ENCODE results near the gene TEX19.
A peak's percentile ranks its signal among the peaks of the same experiment; 100 is the strongest.

Gene TEX19

DNA sequence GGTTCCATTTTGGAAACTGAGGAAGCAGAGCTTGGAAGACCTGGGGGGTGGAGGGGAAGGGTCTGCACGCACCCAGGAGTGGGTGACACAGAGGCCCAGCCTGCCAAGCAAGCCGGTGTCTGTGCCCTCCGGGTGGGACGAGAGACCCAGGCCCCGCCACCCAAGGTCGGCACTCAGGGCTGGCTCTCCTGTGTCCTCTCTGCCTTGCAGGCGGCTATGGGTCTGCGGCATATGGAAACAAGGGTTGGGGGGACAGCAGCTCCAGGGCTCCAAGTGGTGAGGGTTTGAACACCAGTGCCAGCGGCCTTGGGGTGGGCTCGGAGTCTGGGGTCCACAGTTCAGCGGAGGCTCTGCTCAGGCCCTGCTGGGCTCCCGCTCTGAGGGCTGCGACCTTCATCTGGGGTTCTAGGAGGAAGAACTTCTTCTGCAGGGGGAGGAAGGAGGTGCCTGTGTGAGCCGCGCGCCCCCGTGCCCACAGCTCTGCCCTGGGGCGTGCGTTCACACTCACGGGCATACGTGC is 37.0 kb upstream of the TEX19 start:
- no peak for DNase-seq (ENCODE audit: low spot score)

DNA sequence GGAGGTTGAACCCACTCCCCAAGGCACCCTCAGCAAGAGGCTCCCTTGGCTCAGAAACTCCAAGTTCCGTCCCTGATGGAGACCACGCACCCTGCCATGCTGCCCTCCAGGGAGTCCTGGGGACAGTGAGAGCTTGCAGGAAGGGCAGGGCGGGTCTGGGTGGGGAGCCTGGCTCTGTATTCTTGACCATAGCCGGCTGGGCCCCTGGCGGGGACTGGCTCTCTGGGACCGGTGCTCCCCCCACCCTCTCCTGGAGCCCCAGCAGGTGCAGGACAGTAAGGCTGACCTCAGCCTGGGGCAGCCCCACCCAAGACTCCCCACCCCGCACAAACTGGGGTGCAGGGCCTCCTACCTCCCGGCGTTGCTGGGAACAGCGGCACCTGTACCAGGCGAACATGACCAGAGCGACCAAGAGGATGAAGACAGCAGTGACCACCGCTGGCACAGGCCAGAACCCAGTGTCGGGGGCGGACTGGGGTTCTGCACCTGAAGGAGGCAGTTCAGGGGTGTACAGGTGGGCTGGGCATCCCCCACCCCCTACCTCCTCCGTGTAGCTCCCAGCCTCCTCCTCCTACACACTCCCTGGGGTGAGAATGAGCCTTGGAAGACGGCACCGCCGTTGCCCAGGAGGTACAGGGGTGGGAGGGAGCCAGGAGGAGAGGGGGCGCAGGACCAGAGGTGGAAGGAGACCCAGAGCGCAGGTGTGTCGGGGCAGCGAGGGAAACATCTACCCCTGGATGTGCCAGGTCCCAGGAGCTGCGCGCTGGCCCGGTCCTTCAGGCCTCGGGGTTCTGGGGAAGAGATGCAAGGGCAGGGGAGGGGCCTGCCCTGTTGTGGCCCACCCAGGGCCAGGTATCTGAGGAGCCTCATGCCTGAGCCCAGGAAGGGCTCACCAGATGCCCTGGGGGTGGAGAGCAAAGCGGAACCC is 36.3 kb upstream of the TEX19 start:
- no peak for DNase-seq (ENCODE audit: low spot score)

DNA sequence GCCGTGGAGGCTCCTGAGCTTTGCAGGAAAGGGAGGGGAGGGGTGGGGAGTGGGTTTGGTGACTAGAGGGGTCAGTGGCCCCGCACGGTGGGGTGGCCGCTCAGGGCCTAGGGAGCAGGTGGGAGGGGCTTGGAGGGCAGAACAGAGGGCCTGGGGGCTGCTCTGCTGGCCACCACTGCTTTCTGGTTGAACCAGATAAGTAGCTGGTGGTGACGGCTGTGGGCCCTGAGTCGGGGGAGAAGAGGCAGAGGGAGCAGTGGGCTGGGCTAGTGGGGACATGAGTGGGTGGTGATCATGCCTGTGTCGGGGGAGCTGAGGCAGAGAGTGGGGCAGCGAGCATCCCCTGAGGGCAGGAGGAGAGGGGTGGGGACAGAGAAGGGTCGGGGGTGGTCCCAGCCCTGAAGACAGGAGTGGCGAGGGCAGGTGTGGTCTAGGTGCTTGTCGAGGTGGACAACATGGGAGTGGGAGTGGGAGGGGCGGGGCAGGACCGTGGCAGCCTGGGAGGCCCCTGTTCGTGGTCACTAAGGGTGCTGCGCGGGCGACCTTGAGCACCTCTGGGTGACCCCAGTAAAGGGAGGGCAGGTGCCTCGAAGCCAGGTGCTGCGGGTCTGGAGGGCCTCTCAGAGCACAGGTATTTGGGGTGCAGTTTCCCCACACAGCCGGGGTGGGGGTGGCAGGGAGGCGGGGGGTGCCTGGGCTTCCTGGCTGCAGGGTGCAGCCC is 35.4 kb upstream of the TEX19 start:
- no peak for DNase-seq (ENCODE audit: low spot score)

DNA sequence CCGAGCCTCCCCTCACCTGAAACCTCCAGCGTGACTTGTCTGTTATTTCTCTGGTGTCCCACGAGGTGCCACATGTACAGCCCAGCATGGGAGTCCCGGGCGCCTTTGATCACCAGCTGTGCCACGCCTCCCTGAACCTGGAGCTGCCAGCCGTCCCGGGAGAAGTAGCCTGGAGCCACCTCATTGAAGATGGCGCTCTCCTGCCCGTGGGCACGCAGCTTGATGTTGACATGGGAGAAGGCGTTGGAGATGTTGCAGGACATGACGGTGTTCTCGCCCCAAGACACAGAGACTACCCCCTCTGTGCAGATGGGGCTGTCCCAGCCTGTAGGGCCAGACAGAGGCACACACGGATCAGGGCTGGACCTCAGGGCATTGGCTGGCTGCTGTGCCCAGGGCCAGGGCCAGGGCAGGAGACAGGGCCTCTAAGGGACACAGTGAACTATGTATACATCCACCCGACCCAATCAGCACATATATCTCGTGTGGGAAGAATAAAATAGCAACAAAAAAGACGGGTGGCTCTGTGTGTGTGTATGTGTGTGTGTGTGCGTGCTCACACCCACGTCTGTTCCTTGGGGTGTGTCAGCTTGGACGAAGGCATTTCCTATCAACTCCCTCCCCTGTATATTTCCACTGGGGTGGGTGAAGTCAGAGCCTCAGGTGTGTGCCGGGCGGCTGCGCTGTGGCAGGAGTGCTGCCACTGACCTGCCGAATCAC is 34.3 kb upstream of the TEX19 start:
- DNase-seq (ENCODE audit: low spot score) = no peak

DNA sequence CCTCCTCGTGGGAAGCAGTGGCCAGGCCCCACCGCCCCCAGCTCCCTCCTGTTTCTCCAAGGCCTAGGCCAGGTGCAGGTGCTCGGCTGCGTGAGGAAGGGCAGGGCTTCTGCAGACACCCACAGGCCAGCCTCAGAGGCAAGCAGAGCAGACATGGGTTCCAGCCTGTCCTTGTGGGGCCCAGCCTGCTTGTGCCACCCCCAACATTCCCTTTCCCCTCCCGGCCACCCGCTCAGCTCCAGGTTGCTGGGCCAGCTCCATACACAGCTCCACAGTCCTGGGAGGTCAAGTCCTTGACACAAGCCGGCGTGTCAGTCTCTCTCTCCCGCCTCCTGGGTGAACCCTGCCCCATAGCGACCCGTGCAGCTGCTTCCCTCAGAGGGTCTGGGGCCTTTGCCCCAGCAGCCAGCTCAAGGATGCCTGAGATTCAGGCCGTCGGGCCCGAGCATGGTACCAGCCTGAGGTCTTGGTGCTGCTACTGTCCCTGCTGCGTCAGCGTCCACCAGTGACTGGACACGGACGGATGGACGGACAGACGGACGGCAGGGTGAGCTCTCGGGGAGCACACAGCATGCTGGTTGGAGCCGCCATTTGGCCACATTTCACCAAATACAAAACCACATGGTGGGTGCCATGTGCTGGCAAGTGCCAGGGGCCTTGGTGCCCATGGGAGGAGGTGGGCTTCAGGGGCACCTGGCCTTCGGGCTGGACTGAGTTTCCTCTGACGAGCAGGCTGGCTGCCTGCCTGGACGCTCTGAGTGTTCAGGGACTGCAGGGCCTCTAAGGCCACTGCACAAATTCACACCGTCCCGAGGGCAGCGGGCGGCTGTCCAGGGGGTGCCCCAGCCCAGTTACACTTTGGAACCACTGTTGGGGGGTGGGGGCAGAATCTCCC is 33.5 kb upstream of the TEX19 start:
- no peak for DNase-seq (ENCODE audit: low spot score)

GRCh38 chr17:82327289-82327688 is 31.8 kb upstream of the TEX19 start:
- DNase-seq (ENCODE audit: low spot score) = no peak

DNA sequence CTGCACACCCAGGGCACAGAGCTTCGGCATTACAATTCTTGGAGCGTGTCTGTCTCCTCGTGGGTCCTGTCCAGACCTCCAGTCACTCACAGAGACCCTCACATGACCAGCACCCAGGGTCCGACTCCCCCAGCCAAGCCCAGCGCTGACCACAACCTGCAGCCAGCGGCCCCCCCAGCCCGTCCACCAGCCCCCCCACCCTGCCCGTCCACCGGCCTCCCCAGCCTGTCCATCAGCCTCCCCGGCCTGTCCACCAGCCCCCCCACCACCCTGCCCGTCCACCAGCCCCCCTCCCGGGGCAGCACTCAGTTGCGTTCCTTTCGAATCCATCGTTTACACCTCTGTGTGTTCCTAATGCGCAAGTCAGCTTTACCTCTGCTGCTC is 31.3 kb upstream of the TEX19 start:
- DNase-seq (ENCODE audit: low spot score) = no peak

DNA sequence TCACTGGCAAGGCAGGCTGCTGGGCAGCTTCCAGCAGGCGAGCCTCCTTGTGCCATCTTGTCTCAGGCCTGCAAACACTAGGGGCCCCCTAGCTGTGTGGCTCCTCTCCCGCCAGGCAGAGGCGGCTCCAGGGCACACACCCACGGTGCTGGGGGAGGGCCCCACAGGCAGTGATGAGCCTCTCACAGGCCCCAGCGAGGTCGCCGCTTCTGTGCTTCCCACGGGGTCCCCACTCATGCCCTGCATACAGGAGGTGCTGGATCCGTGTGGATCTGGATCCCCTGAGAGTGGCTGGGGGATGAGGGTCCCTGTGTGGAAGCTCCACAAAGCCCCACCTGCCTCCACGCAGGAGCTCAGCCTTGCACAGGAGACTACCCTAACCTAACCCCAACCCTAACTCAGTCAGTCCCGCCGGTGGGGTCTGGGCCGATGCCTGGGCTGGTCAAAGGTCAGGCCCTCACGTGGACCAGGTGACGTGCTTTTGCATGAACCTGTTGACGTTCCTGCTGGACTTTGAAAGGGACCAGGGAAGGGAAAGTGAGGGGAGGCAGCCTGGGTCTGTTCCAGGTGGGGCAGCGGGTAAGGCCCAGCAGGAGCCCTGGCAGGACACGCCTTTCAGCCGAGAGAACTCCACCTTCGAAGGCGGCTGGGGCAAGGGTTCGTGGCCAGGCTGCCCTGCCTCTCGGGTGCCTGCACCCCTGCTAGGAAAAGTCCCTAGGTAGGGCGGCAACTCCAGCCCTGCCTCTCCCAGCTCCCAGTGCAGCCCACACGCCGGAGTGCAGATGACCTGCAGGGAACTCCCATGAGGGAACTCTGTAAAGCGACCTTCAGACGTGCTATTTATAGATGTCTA is 30.7 kb upstream of the TEX19 start:
- DNase-seq (ENCODE audit: low spot score) = no peak

DNA sequence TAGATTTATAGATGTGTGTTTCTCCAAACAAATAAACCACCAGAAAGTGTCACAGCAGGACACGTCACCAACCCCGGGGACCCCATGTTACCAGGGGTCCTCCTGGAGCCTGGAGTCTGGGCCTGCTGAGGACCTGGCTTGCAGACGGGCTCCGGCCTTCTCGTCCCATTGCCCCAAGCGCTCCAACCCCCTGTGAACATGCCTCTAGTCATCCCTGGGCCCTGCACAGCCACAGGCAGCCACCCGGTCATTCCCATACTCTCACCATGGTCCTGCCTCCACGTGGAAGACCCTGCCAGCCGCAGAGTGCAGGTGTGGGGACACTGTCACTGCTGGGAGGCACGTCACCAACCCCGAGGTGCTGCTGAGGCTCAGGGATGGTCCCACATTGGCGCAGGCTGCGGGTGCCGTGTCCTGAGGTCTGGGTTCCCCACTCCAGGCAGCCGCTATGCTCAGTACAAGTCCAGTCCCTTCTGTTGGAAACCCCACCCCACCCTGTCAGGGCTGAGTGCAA is 30.0 kb upstream of the TEX19 start:
- DNase-seq (ENCODE audit: low spot score) = no peak

- no peak for DNase-seq (ENCODE audit: low spot score)
These were observed 29.2 kb upstream of the TEX19 start for GRCh38 chr17:82329683-82330321.

DNA sequence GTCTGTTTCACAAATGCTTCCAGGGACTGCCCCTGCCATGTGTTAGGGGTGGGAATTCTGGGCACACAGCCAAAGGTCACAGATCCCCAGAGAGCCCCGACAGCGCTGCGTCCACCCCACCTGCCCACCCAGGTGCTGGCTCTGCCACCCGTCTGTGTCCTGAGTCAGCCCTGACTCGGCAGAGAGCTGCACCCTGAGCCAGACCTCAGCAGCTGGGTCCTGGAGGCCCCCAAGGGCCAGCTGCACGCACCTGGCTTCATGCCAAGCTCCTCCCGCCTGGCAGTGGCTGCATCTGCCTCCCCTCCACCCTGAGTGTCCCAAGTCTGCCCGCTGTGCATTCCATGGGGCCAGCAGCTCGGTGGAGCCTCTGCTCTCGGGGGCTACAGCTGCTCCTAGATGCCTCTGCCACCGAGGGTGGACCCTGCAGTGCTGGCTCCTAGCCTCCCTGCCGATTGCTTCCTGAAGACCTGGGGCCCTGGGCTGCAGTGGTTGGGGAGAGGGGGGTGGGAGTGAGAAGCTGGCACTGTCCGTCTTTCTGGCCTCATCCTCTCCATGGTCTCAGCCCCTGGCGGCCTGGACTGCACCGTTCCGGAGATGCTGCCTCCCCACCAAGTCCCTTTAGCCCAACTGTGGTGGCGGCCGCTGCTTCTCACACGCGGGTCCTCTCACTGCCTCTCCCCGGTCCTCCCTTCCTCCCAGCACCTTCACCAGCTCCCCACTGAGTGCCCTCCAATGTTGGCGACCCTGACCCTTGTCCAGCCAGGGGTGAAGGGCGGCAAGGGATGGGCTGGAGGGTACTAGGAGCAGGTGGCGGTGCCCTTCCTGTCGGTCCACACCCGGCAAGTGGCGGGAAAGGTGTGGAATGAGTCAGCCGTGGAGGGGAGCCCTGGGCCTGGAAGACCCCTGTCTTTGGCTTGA is 28.5 kb upstream of the TEX19 start:
- DNase-seq (ENCODE audit: low spot score) = no peak

GRCh38 chr17:82331345-82331939 is 27.6 kb upstream of the TEX19 start:
- no peak for DNase-seq (ENCODE audit: low spot score)

DNA sequence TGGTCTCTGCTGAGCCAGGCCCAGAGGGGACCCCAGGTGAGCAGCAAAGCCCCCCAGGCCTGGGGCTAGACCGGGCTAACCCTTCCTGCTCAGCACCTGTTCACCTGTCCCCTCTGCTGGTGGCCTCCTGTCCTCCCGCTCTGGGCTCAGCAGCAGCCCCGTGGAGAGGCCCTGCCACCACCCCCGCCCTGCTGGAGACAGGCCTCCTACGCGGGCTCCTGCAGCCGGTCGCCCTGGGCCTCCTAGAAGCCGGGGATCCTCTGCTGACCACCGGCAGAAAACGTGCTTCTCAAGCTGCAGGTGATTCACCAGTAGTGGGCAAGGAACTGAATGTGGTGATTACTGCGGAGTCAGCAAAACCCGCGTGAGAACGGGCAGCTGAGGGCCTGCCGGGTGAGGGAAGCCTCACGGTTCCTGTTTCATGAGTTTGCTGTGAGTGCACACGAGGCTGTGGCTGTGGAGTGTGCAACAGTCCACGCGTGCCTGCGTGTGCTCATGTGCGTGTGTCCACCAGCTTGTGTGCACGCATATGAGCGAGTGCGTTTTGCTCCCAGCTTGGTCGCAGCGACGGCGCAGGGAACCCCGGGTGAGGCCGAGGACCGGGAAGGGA is 26.3 kb upstream of the TEX19 start:
- DNase-seq (ENCODE audit: low spot score) = peak; percentile 22

DNA sequence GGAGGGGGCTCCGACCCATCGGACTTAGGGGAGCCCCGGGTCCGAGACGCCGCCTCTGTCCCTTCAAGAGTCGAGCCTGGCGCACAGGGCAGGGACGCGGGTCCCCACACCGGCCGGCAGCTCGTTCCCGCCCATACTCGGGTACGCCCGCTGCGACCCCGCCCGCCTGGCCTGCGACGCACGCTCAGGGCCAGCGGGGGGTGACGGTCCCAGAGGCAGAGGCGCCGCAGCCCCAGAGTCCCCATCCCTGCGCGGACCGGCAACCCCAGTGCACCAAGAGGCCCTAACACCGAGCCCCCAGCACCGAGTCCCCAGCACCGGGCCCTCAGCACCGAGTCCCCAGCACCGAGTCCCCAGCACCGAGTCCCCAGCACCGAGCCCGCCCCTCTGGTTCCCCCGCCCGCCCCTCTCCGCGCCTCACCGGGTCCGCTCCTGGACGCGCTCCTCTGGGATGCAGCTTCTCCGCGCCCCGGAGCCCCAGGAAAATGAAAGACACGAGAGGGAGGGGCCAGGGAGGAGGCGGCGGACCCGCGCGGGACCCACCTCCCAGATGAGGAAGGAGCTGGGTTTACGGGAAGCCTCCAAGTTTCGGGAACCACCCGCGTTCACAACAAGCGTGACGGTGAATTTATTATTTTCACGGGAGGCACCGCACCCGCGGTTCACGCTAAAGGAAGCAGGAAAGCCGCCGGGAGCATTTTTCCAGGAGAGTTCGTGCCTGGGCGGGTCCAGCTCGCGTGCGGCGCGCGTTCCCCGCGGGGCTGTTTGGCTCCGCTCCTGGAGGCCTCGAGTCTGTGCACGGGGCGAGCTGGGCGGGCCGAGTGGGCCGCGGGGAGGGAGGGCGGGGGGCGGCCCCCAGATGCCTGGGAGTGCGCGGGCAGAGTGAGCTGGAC is 25.5 kb upstream of the TEX19 start, which contains the start of gene SECTM1:
SECTM1 (minus strand) TSS at position 488 of the 893 bp plus-strand sequence. CDS start 6,526 bp downstream, outside the sequence.
- DNase-seq (ENCODE audit: low spot score) = no peak

GRCh38 chr17:82334204-82334621 is 24.8 kb upstream of the TEX19 start:
- DNase-seq (ENCODE audit: low spot score) = no peak

- no peak for DNase-seq (ENCODE audit: low spot score)
These were observed 24.2 kb upstream of the TEX19 start for GRCh38 chr17:82334622-82335394.
